ENCODE data around the gene RFWD3.
"Not testable (repeated sequence)": the region's sequence is repeated elsewhere in the genome, so short reads cannot be mapped to it uniquely, and the experiment has no call there.

Gene RFWD3, protein sequence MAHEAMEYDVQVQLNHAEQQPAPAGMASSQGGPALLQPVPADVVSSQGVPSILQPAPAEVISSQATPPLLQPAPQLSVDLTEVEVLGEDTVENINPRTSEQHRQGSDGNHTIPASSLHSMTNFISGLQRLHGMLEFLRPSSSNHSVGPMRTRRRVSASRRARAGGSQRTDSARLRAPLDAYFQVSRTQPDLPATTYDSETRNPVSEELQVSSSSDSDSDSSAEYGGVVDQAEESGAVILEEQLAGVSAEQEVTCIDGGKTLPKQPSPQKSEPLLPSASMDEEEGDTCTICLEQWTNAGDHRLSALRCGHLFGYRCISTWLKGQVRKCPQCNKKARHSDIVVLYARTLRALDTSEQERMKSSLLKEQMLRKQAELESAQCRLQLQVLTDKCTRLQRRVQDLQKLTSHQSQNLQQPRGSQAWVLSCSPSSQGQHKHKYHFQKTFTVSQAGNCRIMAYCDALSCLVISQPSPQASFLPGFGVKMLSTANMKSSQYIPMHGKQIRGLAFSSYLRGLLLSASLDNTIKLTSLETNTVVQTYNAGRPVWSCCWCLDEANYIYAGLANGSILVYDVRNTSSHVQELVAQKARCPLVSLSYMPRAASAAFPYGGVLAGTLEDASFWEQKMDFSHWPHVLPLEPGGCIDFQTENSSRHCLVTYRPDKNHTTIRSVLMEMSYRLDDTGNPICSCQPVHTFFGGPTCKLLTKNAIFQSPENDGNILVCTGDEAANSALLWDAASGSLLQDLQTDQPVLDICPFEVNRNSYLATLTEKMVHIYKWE

DNA sequence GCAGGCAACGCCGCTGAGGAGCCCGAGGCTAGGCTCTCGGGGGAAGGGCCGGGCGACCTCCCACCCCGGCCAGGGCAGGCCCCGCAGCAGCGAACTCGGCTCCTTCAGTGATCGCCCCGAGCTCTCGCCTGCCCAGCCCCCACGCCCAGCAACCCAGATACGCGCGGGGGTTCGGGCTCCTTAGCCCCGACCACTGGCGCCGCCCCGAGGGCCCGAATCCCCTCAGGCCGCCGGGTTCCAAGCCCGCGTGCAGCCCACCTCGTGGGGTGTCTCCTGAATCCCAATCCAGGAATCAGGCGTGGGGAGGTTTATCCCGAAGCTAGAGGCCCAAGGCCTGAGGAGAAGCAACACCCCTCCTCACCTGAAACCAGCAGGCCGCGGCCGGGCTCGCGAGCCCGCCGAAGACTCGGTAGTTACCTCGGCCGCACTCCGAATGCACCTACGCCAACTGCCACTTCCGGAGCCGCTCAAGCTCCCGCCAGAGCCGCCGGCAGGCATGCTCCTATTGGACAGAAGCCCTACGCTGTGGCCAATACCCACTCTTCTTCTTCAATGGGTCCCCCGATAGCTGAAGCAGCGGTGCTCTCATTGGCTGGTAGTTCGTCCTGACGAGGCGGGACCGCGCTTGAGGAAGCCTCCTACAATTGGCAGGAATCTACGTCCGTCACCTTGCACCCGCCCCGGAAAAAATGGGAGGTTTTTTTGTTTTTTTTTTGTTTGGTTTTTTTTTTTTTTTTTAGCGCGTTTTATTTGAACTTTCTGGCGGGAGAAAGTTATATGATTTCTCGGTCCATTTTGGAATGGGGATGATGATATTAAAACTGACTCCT, at the start of gene RFWD3:
Gene RFWD3 (minus strand): TSS at position 453 of the 830 bp plus-strand sequence. CDS start 5,428 bp downstream, outside the sequence.
- peak; percentile 79 to 90 for DNase-seq

DNA sequence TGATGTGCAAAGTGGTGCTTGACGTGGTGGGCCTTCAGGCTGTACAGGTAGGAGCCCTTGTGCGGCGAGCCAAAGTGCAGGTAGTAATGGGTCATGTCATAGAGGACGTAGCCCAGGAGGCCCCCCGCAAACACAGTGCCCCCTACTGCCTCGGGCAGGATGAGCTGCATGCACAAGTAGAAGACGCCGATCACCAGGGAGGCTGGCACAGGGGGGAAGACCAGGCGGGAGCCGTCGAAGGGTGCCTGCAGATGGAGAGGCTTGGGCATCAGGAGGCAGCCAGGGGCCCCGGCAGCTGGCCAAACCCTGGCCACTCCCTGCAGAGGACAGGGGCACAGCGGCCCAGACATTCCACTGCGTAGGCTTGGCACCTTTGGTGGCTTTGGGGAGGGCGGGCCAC, 49.7 kb upstream of the RFWD3 start:
- DNase-seq: no peak

DNA sequence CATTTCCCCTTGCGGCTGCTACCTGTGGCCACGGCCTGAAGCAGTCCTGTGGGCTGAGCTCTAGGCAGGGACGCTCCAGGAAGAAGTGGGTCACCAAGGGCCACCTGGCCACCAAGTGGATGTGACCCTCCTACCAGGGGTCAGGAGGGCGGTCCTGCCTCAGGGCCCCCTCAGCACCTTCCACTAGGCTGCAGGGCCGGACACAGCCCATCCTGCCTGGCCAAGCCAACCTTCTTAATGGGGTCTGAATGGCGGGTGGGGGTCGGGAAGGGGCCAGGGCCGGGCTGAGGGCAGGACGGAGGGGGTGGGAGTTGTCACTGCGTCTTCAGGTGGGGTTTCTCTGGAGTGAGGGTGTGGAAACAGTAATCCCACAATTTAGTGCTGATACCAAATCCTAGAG, 47.2 kb upstream of the RFWD3 start:
- DNase-seq: no peak

DNA sequence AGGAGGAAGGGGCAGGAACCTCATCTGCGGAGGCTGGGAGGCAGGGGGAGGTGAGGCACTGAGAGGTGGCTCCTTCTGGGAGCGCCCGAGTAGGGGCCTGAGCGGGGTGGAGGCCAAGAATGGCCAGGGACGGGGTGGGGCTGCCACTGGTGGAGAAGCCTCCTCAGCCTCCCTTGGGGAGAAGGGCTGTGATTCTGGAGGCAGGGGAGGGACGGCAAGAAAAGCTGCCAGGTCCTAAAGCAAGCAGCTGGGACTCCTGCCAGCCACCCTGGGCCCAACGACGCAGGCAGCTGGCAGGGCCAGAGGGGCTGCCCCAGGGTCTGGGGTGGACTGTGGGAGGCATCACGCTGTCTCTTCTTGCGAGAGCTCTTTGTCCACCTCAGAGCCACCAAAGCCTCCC, 46.6 kb upstream of the RFWD3 start:
- DNase-seq: no peak

DNA sequence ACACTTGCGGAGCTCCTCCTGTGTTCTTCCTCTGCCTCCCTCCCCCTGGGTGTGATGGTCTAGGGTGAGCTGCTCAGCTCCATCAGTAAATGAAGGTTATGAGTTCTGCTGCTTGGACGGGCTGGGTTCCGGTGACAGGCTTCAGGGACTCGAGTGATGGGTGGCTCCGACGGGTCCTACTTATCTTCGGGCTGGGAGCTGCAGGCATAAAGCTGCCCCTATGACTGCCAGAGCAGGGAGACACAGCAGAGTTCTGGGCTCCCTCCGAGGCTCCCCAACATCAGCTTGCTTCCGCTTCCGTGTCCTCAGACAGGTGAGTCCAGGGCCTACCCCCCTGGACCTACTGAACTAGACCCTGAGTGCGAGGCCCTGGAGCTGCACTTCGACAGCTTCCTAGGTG, 45.3 kb upstream of the RFWD3 start:
- DNase-seq: no peak

DNA sequence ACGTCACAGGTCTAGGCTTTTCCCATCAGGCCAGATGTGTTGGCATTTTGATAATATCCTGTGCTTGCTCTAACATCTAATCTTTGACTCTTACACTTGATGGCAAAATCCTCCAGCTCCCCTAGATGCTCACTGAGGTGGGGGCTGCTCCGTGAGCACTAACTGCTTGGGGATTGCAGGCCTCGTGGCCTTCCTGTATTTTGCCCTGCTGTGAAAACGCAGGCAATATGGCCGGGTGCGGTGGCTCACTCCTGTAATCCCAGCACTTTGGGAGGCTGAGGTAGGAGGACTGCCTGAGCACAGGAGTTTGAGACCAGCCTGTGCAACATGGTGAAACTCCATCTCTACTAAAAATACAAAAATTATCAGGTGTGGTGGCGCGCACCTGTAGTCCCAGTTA, 43.7 kb upstream of the RFWD3 start:
- DNase-seq: no peak

DNA sequence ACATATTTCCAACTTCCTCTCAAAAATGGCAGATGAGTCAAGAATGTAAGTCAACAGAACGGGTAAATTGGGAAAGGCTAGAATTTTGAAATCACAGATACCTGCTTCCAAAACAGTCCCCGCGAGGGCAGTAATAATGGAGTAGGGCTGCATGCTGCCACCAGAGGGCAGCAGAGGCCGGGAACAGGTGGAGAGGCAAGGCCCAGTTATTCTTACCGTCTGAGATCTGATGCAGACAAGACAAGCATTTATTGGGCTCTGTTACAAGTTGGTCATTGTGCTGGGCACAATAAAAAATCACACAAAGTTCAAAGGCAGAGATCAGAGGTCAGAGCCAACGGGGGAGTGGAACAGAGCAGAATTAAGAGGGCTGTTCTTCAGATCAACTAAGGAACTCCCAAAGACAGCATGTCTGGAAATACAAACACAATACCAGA, 42.8 kb upstream of the RFWD3 start:
- DNase-seq: peak; percentile 1 to 3

DNA sequence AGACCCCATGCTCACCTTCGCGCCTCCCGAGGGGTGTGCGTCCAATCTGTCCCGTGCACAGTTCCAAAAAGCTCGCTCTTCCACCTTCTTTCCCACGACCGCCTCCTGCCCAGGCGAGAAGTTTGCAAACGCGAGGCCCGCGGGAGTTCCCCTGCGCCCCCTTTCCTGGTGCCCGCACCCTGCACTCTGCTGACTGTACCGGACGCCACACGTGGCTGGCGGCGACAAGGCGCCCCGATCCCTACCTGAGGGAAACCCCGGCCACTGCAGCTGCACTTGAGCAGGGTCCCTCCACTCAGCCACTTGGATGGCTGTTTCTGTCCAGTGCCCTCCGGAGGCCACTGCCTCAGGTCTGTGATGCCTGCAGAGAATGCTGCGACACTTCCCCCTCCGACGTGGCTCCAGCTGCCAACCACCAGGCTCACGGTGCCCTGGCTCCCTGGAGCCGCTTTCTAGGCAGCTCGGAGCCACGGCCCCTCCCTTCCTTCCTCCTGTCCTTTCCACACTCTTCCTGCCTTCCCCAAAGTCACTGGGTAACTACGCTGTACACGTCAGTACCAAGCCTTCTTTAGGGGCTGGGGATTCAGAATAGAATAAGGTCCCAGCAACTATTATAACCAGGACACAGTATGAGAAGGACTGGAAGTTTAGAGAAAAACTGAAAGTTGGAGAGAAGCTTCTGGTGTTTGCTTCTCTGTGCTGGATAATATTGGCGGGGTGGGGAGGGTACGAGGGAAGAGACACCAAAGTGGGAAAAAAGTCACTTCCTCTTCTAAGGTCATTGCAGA, 34.0 kb upstream of the RFWD3 start, which contains the start of gene MLKL:
Gene MLKL (minus strand): TSS at position 425 of the 788 bp plus-strand sequence. CDS start 5,105 bp downstream, outside the sequence.
- DNase-seq: no peak

DNA sequence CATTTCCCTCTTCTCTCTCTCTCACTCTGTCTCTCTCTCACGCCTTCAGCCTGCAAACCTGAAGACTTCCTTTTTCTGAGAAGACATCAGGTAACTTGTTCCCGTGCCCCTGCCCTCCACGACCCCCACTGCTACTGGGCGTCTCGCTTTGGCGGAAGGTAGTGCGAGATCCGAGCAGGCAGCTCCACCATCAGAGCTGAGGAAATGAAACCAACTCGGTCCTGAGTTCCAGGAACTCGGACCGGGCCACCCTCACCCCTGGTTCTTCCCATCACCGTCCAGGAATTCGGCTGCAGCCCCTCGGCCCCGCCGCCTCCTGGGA, 33.4 kb upstream of the RFWD3 start:
- DNase-seq: no peak

DNA sequence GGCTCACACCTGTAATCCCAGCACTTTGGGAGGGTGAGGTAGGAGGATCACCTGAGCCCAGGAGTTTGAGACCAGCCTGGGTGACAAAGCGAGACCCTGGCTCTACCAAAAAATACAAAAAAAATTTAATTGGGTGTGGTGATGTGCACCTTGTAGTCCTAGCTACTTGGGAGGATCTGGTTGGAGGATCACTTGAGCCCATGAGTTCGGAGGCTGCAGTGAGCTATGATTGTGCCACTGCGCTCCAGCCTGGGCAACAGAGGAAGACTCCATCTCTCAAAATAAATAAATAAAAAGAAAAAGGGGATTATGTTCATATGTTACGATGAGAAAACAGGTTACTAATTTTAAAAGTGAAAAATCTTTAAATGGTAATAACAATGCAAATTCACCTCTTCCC, 33.0 kb upstream of the RFWD3 start:
- DNase-seq: no peak

DNA sequence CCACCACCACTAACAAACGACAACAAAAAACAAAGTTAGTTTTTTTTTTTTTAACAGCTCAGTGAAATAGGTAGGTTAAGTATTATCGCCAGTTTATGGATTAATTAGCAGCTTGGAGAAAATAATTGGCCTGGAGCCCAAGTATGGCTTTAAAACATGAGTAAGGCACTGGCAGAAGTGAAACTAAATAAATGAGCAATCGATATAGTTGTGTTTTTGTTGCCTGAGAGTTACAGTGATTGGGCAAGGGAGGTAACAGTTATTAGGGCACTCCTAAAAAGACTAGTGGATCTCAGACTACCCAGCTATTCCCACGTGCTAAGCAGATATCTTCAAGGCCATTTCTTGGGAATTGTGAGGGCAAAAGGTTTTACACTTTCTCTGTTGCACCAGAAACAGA, 31.5 kb upstream of the RFWD3 start:
- DNase-seq: no peak

DNA sequence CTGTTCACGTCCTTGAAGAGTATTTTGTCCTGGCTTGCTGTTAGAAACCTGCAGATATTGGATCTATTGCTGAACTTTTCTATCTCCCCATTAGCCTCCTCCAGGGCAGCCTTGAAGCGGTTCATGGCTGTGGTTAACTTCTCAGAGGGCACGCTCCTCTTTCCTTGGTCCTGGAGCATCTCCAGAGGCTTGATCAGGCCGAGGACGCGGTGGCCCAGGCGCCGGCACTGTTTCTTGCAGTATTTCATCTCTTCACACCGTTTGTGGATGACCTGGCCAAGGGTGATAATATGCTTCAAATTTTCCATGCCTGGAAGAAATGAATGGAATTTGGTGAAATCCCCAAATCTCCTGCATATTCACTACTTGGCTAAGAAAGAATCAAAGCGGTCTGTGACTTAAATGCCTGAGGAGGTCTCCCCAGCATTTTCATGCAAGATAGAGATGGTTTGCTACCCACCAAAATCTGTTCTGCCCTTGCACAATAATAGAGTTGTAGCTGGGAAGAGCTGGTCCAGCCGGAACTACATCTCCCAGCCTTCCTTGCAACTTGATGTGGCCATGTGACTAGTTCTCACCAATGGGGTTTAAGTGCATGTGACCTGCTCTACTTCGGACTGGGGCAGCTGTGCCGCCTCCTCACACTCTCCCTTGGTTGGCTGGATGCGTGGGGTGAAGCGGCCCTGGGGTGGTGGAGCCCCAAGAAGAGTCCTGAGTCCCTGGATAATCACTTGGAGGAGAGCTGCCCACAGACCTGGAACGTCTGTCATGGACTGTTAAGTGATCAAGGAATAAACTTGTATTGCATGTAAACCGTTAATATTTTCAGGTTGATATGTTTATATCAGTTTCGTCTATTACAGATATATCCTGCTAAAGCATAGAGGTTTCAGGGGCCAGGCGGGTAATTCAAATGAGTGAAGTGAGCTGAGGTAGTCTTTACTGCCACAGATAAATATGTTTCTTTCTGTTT, 29.1 kb upstream of the RFWD3 start:
- DNase-seq: peak; percentile 0 to 26

DNA sequence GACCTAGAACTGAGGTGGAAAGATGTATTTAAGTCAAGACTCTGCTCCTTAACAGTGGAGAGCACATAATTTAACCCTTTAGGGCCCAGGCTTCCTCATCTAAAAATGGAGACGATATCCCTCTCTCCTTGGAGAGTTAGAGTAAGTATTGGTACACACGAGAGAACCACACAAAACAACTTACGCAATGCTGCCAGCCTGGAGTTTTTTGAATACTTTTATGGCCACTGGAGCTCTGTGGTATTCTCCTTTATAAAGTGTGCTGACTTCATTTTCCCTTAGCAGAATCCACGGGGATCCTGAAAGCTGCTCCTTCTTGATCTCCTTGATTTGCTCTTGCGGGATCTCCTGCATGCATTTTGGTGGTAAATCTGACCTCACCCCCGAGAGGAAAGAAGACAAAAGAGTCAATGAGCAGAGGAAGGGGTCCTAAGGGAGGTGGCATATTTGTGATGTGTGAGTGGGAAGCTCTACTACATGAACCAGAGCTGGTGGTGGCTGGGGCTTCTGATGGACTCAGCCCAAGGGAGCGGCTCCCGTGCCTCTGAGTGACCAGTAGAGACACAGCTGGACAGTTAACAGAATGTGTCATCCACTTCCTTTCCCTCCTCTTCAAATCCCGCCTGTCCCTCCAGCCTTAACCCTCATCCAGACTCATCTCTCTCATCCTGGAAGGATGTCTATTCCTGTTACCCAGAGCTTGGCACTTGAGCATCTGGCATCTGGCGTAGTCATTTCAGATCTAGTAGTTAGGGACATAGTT, 24.6 kb upstream of the RFWD3 start:
- no peak for DNase-seq

DNA sequence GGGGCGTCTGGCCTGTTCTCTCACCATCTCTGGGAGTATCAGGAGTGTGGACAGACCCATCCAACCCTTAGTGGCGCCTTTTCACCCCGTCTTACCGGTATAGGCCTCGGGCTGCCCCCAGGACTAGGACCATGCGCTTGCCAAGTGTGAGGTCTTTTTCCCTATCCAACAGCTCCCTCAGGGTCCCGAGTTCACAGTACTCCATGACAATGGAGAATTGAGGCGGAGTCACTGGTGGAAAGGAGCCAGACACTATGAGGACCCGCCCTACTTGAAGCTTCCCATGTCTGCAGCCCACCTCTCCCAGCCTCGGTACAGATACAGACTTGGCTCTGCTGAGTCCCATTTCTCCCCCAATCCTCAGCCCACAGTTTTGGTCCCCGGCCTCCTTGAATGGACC, 15.9 kb upstream of the RFWD3 start:
- no peak for DNase-seq

DNA sequence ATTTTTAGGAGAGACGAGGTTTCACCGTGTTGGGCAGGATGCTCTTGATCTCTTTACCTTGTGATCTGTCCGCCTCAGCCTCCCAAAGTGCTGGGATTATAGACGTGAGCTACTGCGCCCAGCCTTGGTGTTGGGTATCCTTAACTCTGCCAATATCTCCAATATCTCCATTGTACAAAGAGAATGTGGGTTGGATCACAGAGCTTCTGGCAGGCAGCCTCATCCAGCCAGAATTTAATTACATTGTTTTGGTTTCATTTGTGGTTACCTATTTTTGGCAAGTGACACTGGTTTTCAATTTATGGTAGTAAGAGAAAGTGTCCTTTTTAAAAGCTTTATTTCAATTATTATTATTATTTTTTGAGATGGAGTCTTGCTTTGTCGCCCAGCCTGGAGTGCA, 14.0 kb upstream of the RFWD3 start:
- no peak for DNase-seq

DNA sequence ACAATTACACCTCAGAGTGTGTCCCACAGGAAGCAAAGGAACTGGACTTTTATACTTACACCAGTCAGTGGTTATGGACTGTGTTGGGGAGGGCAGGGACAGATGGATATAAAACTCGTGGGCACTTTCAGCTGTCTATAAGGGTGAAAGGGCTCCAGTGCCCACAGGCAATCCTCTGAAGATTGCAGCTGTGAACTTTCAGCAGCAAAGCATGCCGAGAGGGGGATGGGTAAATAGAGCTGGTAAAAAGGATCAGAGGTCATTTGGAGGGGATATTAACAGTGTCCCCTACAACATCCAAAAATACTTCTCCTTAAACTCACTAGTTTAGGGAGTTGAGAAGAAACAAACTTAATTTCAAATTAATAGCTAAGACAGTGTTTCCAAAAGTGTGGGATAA, 13.3 kb upstream of the RFWD3 start:
- DNase-seq: no peak

DNA sequence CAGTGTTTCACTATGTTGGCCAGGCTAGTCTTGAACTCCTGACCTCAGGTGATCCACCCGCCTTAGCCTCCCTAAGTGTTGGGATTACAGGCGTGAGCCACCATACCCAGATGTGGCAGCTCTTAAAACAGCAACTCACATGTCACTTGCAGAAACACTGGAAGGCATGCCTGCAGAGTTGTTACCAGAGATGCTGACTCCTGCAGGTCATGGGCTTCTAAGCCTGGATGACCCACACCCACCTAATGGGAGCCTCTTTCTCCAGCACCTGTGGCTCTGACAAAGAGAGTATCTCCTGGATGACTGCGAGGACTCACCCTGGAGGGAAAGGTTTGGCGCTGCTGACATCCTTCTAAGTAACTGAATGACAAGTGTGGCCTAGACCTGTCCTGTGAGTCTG, 11.2 kb upstream of the RFWD3 start:
- no peak for DNase-seq

DNA sequence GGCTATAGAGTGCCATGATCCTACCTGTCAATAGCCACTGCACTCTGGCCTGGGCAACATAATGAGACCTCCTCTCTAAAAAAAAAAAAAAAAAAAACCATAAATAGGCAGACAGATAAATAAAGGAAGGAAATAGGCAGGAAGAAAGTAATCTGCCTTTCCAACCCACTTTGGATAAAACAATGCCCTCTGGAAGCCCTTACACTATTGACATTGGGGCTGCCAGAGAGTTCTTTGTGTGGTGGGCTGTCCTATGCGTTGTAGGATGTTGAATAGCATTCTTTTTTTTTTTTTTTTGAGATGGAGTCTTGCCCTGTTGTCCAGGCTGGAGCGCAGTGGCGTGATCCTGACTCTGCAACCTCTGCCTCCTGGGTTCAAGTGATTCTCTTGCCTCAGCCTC, 7.2 kb upstream of the RFWD3 start:
- no peak for DNase-seq

DNA sequence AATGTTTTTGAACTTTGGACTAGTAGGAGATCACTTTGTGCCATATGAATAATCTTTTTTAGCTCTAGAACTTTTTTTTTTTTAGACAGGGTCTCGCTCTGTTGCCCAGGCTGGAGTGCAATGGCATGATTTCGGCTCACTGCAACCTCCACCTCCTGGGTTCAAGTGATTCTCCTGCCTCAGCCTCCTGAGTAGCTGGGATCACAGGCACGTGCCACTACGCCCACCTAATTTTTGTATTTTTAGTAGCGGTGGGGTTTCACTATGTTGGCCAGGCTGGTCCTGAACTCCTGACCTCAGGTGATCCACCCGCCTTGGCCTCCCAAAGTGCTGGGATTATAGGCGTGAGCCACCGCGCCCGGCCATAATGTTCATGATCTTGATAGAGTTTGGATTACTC, 2.2 kb upstream of the RFWD3 start:
- not testable (repeated sequence) for DNase-seq

DNA sequence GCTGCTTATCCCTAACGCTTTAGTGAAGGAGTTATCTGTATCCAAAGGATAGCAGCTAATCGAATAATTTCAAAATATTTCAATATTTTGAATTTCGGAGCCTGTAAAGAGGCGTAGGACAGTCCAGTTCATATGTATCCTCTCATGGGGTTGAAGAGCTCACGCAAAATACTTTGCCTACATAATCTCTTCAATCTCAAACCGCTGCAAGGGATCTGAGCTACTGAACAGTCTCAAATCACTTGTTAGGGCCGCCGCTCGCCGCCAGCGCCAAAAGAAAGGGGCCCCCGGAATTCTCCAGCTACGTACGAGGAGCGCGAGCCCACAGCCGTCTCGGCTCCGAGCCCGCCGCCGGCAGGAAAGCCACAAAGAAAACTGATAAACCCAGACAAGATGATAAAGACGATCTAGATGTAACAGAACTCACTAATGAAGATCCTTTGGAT, 601 bp upstream of the RFWD3 start:
- peak in 1 of 2 experiments; percentile 26 for DNase-seq

All from NCI-H187 (cell line).